ENCODE measurements around the gene ATP2B2. TPM values are rescaled to one million over a fixed set of nuclear protein-coding genes. Genes with fewer than 3 reads are reported as not detected.

ATP2B2 gene
- total RNA-seq, 1 donor from 2014 or later, result 0.13 TPM

GRCh38 chr3:10317311-10317960, 187.9 kb downstream of the ATP2B2 start:
- Mint-ChIP-seq H3K27ac (ENCODE audit: unreplicated experiment) (no peak overlapping the region), H3K36me3 (ENCODE audit: unreplicated experiment) (peaks cover 23% of the 10 kb centered on the region)
- no peak for TF ChIP-seq CTCF (IDR thresholded peaks at IDR 0.05)

GRCh38 chr3:10315771-10316344, 189.5 kb downstream of the ATP2B2 start:
- Mint-ChIP-seq H3K36me3 (ENCODE audit: unreplicated experiment) (peaks cover 35% of the 10 kb centered on the region), H3K4me1 (ENCODE audit: unreplicated experiment) (peaks cover 18% of the 10 kb centered on the region)
- TF ChIP-seq CTCF (IDR thresholded peaks at IDR 0.05), result no peak

More at GRCh38 chr3:10317311-10317960, 187.9 kb downstream of the ATP2B2 start:
- H3K4me3 Mint-ChIP-seq (ENCODE audit: unreplicated experiment), result no peak overlapping the region
- no peak for DNase-seq (ENCODE audit: extremely low spot score, unreplicated experiment)
- H3K4me1 Mint-ChIP-seq (ENCODE audit: unreplicated experiment), result peaks cover 20% of the 10 kb centered on the region
- no peaks in the 10 kb centered on the region for H3K27me3 Mint-ChIP-seq (ENCODE audit: unreplicated experiment)
- H3K9me3 Mint-ChIP-seq (ENCODE audit: unreplicated experiment), result no peaks in the 10 kb centered on the region

GRCh38 chr3:10315101-10315500, 190.3 kb downstream of the ATP2B2 start:
- Mint-ChIP-seq H3K4me1 (ENCODE audit: unreplicated experiment) (peaks cover 18% of the 10 kb centered on the region), H3K36me3 (ENCODE audit: unreplicated experiment) (peaks cover 40% of the 10 kb centered on the region), H3K27ac (ENCODE audit: unreplicated experiment) (no peak overlapping the region), H3K27me3 (ENCODE audit: unreplicated experiment) (no peaks in the 10 kb centered on the region), H3K4me3 (ENCODE audit: unreplicated experiment) (no peak overlapping the region), H3K9me3 (ENCODE audit: unreplicated experiment) (no peaks in the 10 kb centered on the region)
- TF ChIP-seq CTCF (IDR thresholded peaks at IDR 0.05), result no peak
- DNase-seq (ENCODE audit: extremely low spot score, unreplicated experiment), result no peak

More at GRCh38 chr3:10315771-10316344, 189.5 kb downstream of the ATP2B2 start:
- DNase-seq (ENCODE audit: extremely low spot score, unreplicated experiment), result no peak
- no peaks in the 10 kb centered on the region for H3K9me3 Mint-ChIP-seq (ENCODE audit: unreplicated experiment)
- H3K4me3 Mint-ChIP-seq (ENCODE audit: unreplicated experiment), result no peak overlapping the region
- H3K27ac Mint-ChIP-seq (ENCODE audit: unreplicated experiment), result no peak overlapping the region
- H3K27me3 Mint-ChIP-seq (ENCODE audit: unreplicated experiment), result no peaks in the 10 kb centered on the region

GRCh38 chr3:10312861-10313260, 192.5 kb downstream of the ATP2B2 start:
- H3K4me3 Mint-ChIP-seq (ENCODE audit: unreplicated experiment), result no peak overlapping the region
- DNase-seq (ENCODE audit: extremely low spot score, unreplicated experiment), result no peak
- H3K36me3 Mint-ChIP-seq (ENCODE audit: unreplicated experiment), result peaks cover 48% of the 10 kb centered on the region
- H3K27me3 Mint-ChIP-seq (ENCODE audit: unreplicated experiment), result no peaks in the 10 kb centered on the region
- no peak overlapping the region for H3K27ac Mint-ChIP-seq (ENCODE audit: unreplicated experiment)
- no peak for TF ChIP-seq CTCF (IDR thresholded peaks at IDR 0.05)
- H3K9me3 Mint-ChIP-seq (ENCODE audit: unreplicated experiment), result no peaks in the 10 kb centered on the region
- peaks cover 3% of the 10 kb centered on the region for H3K4me1 Mint-ChIP-seq (ENCODE audit: unreplicated experiment)

GRCh38 chr3:10312391-10312790, 193.0 kb downstream of the ATP2B2 start:
- no peak for DNase-seq (ENCODE audit: extremely low spot score, unreplicated experiment)
- Mint-ChIP-seq H3K4me1 (ENCODE audit: unreplicated experiment) (peaks cover 3% of the 10 kb centered on the region), H3K27ac (ENCODE audit: unreplicated experiment) (no peak overlapping the region), H3K9me3 (ENCODE audit: unreplicated experiment) (no peaks in the 10 kb centered on the region), H3K4me3 (ENCODE audit: unreplicated experiment) (no peak overlapping the region), H3K27me3 (ENCODE audit: unreplicated experiment) (no peaks in the 10 kb centered on the region), H3K36me3 (ENCODE audit: unreplicated experiment) (peaks cover 52% of the 10 kb centered on the region)
- no peak for TF ChIP-seq CTCF (IDR thresholded peaks at IDR 0.05)
